ENCODE data around the gene AKNAD1.
A peak's percentile ranks its signal among the peaks of the same experiment; 100 is the strongest.

The AKNAD1 gene

DNA sequence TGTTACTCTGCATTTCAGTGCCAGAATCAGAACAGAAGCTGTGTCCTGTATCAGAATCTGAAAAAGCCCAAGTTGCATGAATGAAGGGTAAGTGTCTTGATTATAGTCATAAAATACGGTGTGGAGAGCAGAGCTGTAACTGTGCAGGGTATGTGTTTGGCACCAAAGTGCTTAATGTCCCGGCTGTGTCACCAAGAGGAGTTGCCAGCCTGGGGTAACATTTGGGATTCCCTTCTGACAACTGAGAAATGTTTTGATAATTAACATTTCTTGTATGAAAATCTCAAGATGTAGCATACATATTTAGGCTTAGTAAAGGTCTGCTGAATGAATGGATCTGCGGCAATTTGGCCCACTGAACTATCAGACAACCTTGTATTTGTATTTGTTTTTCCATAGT lies 33.3 kb downstream of the AKNAD1 start:
- Histone ChIP-seq H4K20me1 (ENCODE audit: insufficient read depth, low read length) (no peaks in the 10 kb centered on the region), H3K4me3 (ENCODE audit: low read depth in 1 of 2, low read length in 2 of 2) (no peak overlapping the region), H3K27me3 (ENCODE audit: insufficient read depth, low read length, poor library complexity) (no peaks in the 10 kb centered on the region), H2AFZ (ENCODE audit: low read depth, low read length) (no peak overlapping the region), H3K79me2 (ENCODE audit: insufficient read depth, low read length) (no peaks in the 10 kb centered on the region), H3K36me3 (ENCODE audit: insufficient read depth, low read length) (no peaks in the 10 kb centered on the region), H3K4me1 (ENCODE audit: insufficient read depth, low read length) (peaks cover 8% of the 10 kb centered on the region), H3K9me3 (ENCODE audit: insufficient read depth, low read length, severe bottlenecking) (no peaks in the 10 kb centered on the region), H3K4me2 (ENCODE audit: insufficient read depth, low read length) (no peak overlapping the region), H3K27ac (ENCODE audit: low read length) (no peak overlapping the region), H3K9ac (ENCODE audit: low read depth, low read length) (no peak overlapping the region)
- DNase-seq (no peak), ATAC-seq (ENCODE audit: insufficient read depth, low read depth) (no peak)
- TF ChIP-seq, protein P1, sequence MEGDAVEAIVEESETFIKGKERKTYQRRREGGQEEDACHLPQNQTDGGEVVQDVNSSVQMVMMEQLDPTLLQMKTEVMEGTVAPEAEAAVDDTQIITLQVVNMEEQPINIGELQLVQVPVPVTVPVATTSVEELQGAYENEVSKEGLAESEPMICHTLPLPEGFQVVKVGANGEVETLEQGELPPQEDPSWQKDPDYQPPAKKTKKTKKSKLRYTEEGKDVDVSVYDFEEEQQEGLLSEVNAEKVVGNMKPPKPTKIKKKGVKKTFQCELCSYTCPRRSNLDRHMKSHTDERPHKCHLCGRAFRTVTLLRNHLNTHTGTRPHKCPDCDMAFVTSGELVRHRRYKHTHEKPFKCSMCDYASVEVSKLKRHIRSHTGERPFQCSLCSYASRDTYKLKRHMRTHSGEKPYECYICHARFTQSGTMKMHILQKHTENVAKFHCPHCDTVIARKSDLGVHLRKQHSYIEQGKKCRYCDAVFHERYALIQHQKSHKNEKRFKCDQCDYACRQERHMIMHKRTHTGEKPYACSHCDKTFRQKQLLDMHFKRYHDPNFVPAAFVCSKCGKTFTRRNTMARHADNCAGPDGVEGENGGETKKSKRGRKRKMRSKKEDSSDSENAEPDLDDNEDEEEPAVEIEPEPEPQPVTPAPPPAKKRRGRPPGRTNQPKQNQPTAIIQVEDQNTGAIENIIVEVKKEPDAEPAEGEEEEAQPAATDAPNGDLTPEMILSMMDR (IDR thresholded peaks at IDR 0.05; ENCODE audit: borderline replicate concordance, extremely low read depth, low read length, poor library complexity, severe bottlenecking) = no peak
- TF ChIP-seq EZH2 (IDR thresholded peaks at IDR 0.05; ENCODE audit: borderline replicate concordance, low read depth, low read length, severe bottlenecking) = no peak

- Histone ChIP-seq H3K9me3 (ENCODE audit: insufficient read depth, low read length, severe bottlenecking) (no peaks in the 10 kb centered on the region), H2AFZ (ENCODE audit: low read depth, low read length) (no peak overlapping the region), H3K27me3 (ENCODE audit: insufficient read depth, low read length, poor library complexity) (no peaks in the 10 kb centered on the region), H3K36me3 (ENCODE audit: insufficient read depth, low read length) (no peaks in the 10 kb centered on the region), H3K4me1 (ENCODE audit: insufficient read depth, low read length) (no peaks in the 10 kb centered on the region), H3K4me3 (ENCODE audit: low read depth in 1 of 2, low read length in 2 of 2) (no peak overlapping the region), H4K20me1 (ENCODE audit: insufficient read depth, low read length) (no peaks in the 10 kb centered on the region), H3K79me2 (ENCODE audit: insufficient read depth, low read length) (no peaks in the 10 kb centered on the region), H3K27ac (ENCODE audit: low read length) (no peak overlapping the region), H3K9ac (ENCODE audit: low read depth, low read length) (no peak overlapping the region), H3K4me2 (ENCODE audit: insufficient read depth, low read length) (no peak overlapping the region)
- TF ChIP-seq, protein P1 (IDR thresholded peaks at IDR 0.05; ENCODE audit: borderline replicate concordance, extremely low read depth, low read length, poor library complexity, severe bottlenecking) = no peak
- no peak for TF ChIP-seq EZH2 (IDR thresholded peaks at IDR 0.05; ENCODE audit: borderline replicate concordance, low read depth, low read length, severe bottlenecking)
- ATAC-seq (ENCODE audit: insufficient read depth, low read depth) (no peak), DNase-seq (no peak)
Observed at GRCh38 chr1:108819878-108820277, 37.0 kb downstream of the AKNAD1 start.

- H3K9me3 ChIP-seq (ENCODE audit: insufficient read depth, low read length, severe bottlenecking) = no peaks in the 10 kb centered on the region
- H3K36me3 ChIP-seq (ENCODE audit: insufficient read depth, low read length) = no peaks in the 10 kb centered on the region
- no peak overlapping the region for H2AFZ ChIP-seq (ENCODE audit: low read depth, low read length)
- no peaks in the 10 kb centered on the region for H3K4me1 ChIP-seq (ENCODE audit: insufficient read depth, low read length)
- TF ChIP-seq EZH2 (IDR thresholded peaks at IDR 0.05; ENCODE audit: borderline replicate concordance, low read depth, low read length, severe bottlenecking) = no peak
- TF ChIP-seq, protein P1 (IDR thresholded peaks at IDR 0.05; ENCODE audit: borderline replicate concordance, extremely low read depth, low read length, poor library complexity, severe bottlenecking) = peak; percentile 9
- no peak overlapping the region for H3K27ac ChIP-seq (ENCODE audit: low read length)
- no peaks in the 10 kb centered on the region for H4K20me1 ChIP-seq (ENCODE audit: insufficient read depth, low read length)
- no peak overlapping the region for H3K9ac ChIP-seq (ENCODE audit: low read depth, low read length)
- no peaks in the 10 kb centered on the region for H3K27me3 ChIP-seq (ENCODE audit: insufficient read depth, low read length, poor library complexity)
- H3K79me2 ChIP-seq (ENCODE audit: insufficient read depth, low read length) = no peaks in the 10 kb centered on the region
- DNase-seq (no peak), ATAC-seq (ENCODE audit: insufficient read depth, low read depth) (no peak)
- H3K4me3 ChIP-seq (ENCODE audit: low read depth in 1 of 2, low read length in 2 of 2) = no peak overlapping the region
- H3K4me2 ChIP-seq (ENCODE audit: insufficient read depth, low read length) = no peak overlapping the region
Observed at GRCh38 chr1:108817811-108818210, 39.1 kb downstream of the AKNAD1 start.

DNA sequence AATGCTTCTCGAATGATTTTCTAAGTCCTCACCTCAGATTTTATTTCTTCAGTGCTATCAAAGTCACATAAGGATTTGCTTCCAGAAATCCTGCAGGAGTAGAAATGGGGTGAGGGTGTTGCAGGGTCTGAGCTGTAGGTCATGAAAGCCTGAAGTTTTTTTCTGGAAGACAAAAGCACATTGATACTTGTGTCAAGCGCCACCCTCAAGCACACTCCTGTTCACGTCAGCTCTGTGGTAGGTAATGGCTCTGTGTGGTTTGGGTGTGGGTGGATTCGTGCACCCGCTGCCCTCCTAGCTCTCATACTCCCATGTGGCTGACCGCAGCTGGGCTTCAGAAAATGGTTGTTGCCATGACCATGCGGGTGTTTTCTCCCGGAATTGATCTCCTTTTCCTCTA lies 39.9 kb downstream of the AKNAD1 start:
- no peaks in the 10 kb centered on the region for H3K79me2 ChIP-seq (ENCODE audit: insufficient read depth, low read length)
- no peaks in the 10 kb centered on the region for H3K9me3 ChIP-seq (ENCODE audit: insufficient read depth, low read length, severe bottlenecking)
- ATAC-seq (ENCODE audit: insufficient read depth, low read depth) = no peak
- TF ChIP-seq, protein P1 (IDR thresholded peaks at IDR 0.05; ENCODE audit: borderline replicate concordance, extremely low read depth, low read length, poor library complexity, severe bottlenecking) = no peak
- no peak for TF ChIP-seq EZH2 (IDR thresholded peaks at IDR 0.05; ENCODE audit: borderline replicate concordance, low read depth, low read length, severe bottlenecking)
- no peaks in the 10 kb centered on the region for H3K36me3 ChIP-seq (ENCODE audit: insufficient read depth, low read length)
- H3K4me3 ChIP-seq (ENCODE audit: low read depth in 1 of 2, low read length in 2 of 2) = no peak overlapping the region
- no peak overlapping the region for H2AFZ ChIP-seq (ENCODE audit: low read depth, low read length)
- no peak for DNase-seq
- H3K9ac ChIP-seq (ENCODE audit: low read depth, low read length) = no peak overlapping the region
- no peaks in the 10 kb centered on the region for H4K20me1 ChIP-seq (ENCODE audit: insufficient read depth, low read length)
- no peaks in the 10 kb centered on the region for H3K27me3 ChIP-seq (ENCODE audit: insufficient read depth, low read length, poor library complexity)
- H3K4me1 ChIP-seq (ENCODE audit: insufficient read depth, low read length) = no peaks in the 10 kb centered on the region
- no peak overlapping the region for H3K4me2 ChIP-seq (ENCODE audit: insufficient read depth, low read length)
- H3K27ac ChIP-seq (ENCODE audit: low read length) = no peak overlapping the region
